Subcutaneous abdominal adipose tissue (tissue), 5 donors: ENCODE measurements around the gene HOXB2.
A peak's percentile ranks its signal among the peaks of the same experiment; 100 is the strongest.

Experiments
- H3K27ac ChIP-seq: one replicate; pipeline ENCODE4 v1.7.0; 2013; ENCODE audit warnings: low read depth, mild to moderate bottlenecking, inconsistent platforms, low read length, moderate library complexity
- H3K27me3 ChIP-seq, 5 donors: one replicate each; pipeline ENCODE4 v1.7.0; 2013; ENCODE audit warnings: low read length in 5 of 5, inconsistent platforms in 1 of 5; ENCODE audit not compliant: control insufficient read depth in 5 of 5, insufficient read depth in 4 of 5
- H3K36me3 ChIP-seq, 5 donors: one replicate each; pipeline ENCODE4 v1.7.0; 2013; ENCODE audit warnings: low read length in 5 of 5; ENCODE audit not compliant: control insufficient read depth in 5 of 5, insufficient read depth in 5 of 5
- H3K4me1 ChIP-seq, 5 donors: one replicate each; pipeline ENCODE4 v1.7.0; 2013; ENCODE audit warnings: low read length in 5 of 5, mild to moderate bottlenecking in 3 of 5, moderate library complexity in 1 of 5; ENCODE audit not compliant: control insufficient read depth in 5 of 5, insufficient read depth in 5 of 5
- H3K4me3 ChIP-seq, 5 donors: one replicate each; pipeline ENCODE4 v1.7.0; 2013; ENCODE audit warnings: low read length in 5 of 5, low read depth in 1 of 5
- H3K9ac ChIP-seq, 5 donors: one replicate each; pipeline ENCODE4 v1.7.0; 2013; ENCODE audit warnings: low read length in 5 of 5, mild to moderate bottlenecking in 4 of 5, moderate library complexity in 3 of 5
- H3K9me3 ChIP-seq, 5 donors: one replicate each; pipeline ENCODE4 v1.7.0; 2013; ENCODE audit warnings: low read length in 5 of 5; ENCODE audit not compliant: control insufficient read depth in 5 of 5
- donor health status: healthy.
- donor health status: healthy.
- donor health status: healthy.
- donor health status: healthy.
- donor health status: healthy.

The HOXB2 gene

DNA sequence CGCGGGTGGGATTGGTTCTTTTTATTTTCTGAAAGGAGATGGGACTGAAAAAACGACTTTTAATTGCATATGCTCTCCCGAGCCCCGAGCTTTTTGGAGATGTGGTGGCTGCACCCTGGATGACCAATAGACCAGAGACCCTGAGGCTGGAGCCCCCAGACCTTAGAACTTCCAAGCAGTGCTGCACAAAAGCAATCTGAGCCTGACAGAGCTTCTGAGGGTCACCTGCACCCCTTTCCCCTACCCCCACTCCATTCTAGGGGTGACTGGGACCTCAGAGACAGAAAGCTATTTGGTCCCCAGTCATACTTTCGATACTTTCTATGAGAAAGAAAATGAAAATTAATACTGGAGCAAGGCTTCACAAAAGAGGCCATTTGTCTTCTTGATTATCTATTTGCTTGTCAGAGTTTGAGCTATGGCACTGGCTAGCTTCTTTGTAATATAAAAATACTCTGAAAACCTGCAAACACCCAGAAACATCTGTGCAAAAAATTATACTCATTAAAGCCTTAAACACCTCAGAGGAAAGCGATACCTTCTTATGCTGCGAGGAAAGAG lies 29.7 kb upstream of the HOXB2 start:
- peak overlapping the region; percentile 91 for H3K27ac ChIP-seq
- no peaks in the 10 kb centered on the region for H3K27me3 ChIP-seq
- H3K4me1 ChIP-seq, result peaks cover 11 to 89% (median 80%) of the 10 kb centered on the region in 5 donors
- peak overlapping the region in 1 of 5 donors; percentile 32 for H3K4me3 ChIP-seq
- no peaks in the 10 kb centered on the region for H3K9me3 ChIP-seq
- H3K36me3 ChIP-seq, result peaks cover 0 to 6% (median 0%) of the 10 kb centered on the region in 5 donors
- peak overlapping the region in 1 of 5 donors; percentile 68 for H3K9ac ChIP-seq

- H3K27me3 ChIP-seq, result no peaks in the 10 kb centered on the region
- H3K4me3 ChIP-seq, result peak overlapping the region in 1 of 5 donors; percentile 1
- peaks cover 10 to 96% (median 89%) of the 10 kb centered on the region in 5 donors for H3K4me1 ChIP-seq
- peak overlapping the region; percentile 91 for H3K27ac ChIP-seq
- peaks cover 0 to 6% (median 0%) of the 10 kb centered on the region in 5 donors for H3K36me3 ChIP-seq
- peak overlapping the region in 4 of 5 donors; percentile 43 to 80 (median 61) for H3K9ac ChIP-seq
- no peaks in the 10 kb centered on the region for H3K9me3 ChIP-seq
These were observed 27.0 kb upstream of the HOXB2 start for GRCh38 chr17:48571826-48572417.

DNA sequence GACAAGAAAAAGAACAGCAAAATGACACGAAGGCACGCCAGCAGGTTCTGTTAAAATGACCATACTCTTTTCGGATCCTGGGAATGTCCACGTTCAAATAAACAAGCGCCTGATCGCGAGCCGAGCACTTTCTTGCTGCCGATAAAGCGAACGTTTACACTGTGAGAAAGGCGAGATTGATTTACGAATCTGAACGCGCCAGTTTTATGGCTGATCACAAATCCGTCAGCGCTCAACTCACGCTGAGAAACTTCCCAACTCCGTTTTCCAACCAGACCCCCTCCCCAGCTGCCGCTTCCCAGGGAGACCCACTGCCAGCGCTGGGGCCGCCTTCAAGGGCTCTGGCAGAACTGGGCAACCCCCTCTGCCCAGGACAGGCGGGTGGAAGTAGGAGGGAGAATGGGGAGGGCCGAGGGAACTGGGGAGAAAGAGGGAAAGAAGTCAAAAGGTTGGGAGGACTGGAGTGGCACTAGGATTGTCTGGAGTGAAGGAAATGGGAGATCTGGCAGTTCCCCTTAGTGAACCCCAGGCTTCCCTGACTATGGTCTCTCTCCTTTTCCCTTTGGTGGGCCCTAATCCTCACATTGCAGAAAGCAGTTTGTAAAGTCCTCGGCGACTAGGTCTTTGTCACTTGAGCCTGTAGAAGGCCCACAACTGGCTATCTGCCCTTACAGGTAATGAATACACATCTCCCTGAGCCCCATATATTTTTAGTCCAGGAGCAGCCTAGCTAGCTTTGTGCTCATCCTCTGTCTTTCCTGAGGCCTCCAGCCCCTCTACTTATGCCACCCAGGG lies 26.3 kb upstream of the HOXB2 start:
- H3K4me1 ChIP-seq, result peaks cover 10 to 94% (median 87%) of the 10 kb centered on the region in 5 donors
- peak overlapping the region; percentile 91 for H3K27ac ChIP-seq
- H3K9me3 ChIP-seq, result no peaks in the 10 kb centered on the region
- peak overlapping the region; percentile 31 to 81 (median 69) for H3K9ac ChIP-seq
- peaks cover 0 to 6% (median 0%) of the 10 kb centered on the region in 5 donors for H3K36me3 ChIP-seq
- H3K4me3 ChIP-seq, result peak overlapping the region; percentile 1 to 53 (median 41)
- H3K27me3 ChIP-seq, result no peaks in the 10 kb centered on the region

DNA sequence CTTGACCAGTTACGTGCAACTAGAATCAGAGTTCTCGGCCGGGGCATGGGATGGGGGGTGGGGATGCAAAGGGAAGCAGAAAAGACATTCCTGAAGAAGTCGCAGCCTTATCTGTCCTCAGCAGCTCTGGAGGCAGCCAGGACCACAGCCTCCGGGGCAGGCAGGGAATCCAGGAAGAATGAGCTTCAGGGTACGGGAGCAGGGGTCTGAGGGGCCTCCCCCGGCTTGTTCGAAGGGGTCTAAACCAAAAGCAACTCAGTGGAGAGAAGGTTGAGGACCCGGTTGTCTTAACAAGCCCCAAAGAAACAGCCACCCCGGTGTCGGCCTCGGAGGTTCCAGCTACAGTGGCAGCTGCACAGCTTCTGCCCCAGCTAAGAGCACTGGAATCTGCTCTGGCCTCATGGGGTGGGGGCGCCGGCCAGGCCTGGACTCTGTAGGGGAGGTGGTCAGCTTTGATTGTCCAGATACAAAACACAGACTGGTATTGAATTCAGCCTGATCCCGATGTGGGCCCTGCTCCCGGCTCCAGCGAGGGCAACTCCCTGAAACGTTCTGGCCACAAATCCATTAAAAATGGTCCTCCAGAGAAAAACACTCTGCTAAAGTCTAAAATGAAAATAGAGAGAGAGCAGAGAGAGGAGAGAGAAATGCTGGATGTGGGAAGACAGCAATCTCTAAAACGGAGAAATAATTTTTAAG lies 25.6 kb upstream of the HOXB2 start:
- no peaks in the 10 kb centered on the region for H3K9me3 ChIP-seq
- H3K27me3 ChIP-seq, result no peaks in the 10 kb centered on the region
- H3K4me3 ChIP-seq, result peak overlapping the region; percentile 1 to 53 (median 41)
- H3K27ac ChIP-seq, result peak overlapping the region; percentile 91
- H3K4me1 ChIP-seq, result peaks cover 10 to 93% (median 86%) of the 10 kb centered on the region in 5 donors
- H3K9ac ChIP-seq, result peak overlapping the region; percentile 31 to 81 (median 69)
- peaks cover 0 to 6% (median 0%) of the 10 kb centered on the region in 5 donors for H3K36me3 ChIP-seq

DNA sequence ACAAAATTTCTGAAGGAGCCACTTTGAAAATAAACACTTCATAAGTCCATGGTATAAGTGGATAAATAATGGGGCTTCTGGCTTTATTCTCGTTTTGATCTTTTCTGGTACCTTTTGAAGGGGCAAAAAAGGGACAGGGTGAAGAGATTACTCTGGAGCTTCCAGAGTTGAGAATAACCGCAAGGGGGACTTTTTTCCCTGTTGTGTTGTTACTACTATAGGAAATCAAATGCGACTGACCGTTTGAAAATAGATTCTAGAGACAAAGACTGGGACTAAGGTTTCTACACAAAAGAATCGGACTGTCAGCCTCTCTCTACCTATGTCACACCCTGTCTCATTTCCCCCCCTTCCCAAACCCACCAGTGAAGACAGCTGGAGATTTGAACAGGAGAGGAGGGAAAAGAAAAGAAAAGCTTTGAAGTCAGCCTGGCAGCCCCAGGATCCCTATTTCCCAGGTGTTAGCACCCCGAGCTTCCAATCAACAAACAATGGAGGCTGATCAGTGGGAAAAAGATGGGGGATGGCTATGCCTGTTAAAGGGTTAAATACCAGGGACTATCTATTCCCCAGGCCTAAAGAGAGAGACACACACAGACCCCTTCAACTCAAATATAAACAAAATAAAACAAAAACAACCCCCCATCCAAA lies 24.9 kb upstream of the HOXB2 start:
- no peaks in the 10 kb centered on the region for H3K27me3 ChIP-seq
- H3K4me3 ChIP-seq, result peak overlapping the region in 3 of 5 donors; percentile 14 to 44 (median 36)
- peaks cover 0 to 6% (median 0%) of the 10 kb centered on the region in 5 donors for H3K36me3 ChIP-seq
- no peaks in the 10 kb centered on the region for H3K9me3 ChIP-seq
- H3K9ac ChIP-seq, result peak overlapping the region in 4 of 5 donors; percentile 39 to 81 (median 74)
- H3K27ac ChIP-seq, result peak overlapping the region; percentile 91
- peaks cover 10 to 93% (median 86%) of the 10 kb centered on the region in 5 donors for H3K4me1 ChIP-seq

GRCh38 chr17:48569240-48569582 lies 24.3 kb upstream of the HOXB2 start:
- Histone ChIP-seq H3K9ac (peak overlapping the region in 3 of 5 donors; percentile 26 to 41 (median 33)), H3K4me3 (peak overlapping the region in 4 of 5 donors; percentile 43 to 48 (median 44)), H3K4me1 (peaks cover 12 to 92% (median 86%) of the 10 kb centered on the region in 5 donors), H3K27ac (peak overlapping the region; percentile 91), H3K9me3 (no peaks in the 10 kb centered on the region), H3K36me3 (peaks cover 0 to 6% (median 0%) of the 10 kb centered on the region in 5 donors), H3K27me3 (no peaks in the 10 kb centered on the region)

- Histone ChIP-seq H3K4me1 (peaks cover 12 to 95% (median 90%) of the 10 kb centered on the region in 5 donors), H3K4me3 (peak overlapping the region; percentile 31 to 48 (median 44)), H3K27ac (peak overlapping the region; percentile 75), H3K9ac (peak overlapping the region in 4 of 5 donors; percentile 23 to 41 (median 30)), H3K9me3 (no peaks in the 10 kb centered on the region), H3K27me3 (no peaks in the 10 kb centered on the region), H3K36me3 (peaks cover 0 to 6% (median 0%) of the 10 kb centered on the region in 5 donors)
These were observed 23.8 kb upstream of the HOXB2 start for GRCh38 chr17:48568499-48569239.

- Histone ChIP-seq H3K9ac (peak overlapping the region in 1 of 5 donors; percentile 13), H3K4me3 (peak overlapping the region in 4 of 5 donors; percentile 4 to 48 (median 44)), H3K4me1 (peaks cover 16 to 95% (median 88%) of the 10 kb centered on the region in 5 donors), H3K27ac (peak overlapping the region; percentile 75), H3K9me3 (no peaks in the 10 kb centered on the region), H3K27me3 (no peaks in the 10 kb centered on the region), H3K36me3 (peaks cover 0 to 3% (median 0%) of the 10 kb centered on the region in 5 donors)
These were observed 22.9 kb upstream of the HOXB2 start for GRCh38 chr17:48567646-48568354.
